Astrocyte of the hippocampus (primary cell): Measurements from ENCODE around the gene MYH2.

ENCODE experiments used
- DNase-seq: peaks from one replicate; pipeline ENCODE4 v3.0.0; 2011; ENCODE audit warnings: low read depth, low spot score

MYH2 gene

DNA sequence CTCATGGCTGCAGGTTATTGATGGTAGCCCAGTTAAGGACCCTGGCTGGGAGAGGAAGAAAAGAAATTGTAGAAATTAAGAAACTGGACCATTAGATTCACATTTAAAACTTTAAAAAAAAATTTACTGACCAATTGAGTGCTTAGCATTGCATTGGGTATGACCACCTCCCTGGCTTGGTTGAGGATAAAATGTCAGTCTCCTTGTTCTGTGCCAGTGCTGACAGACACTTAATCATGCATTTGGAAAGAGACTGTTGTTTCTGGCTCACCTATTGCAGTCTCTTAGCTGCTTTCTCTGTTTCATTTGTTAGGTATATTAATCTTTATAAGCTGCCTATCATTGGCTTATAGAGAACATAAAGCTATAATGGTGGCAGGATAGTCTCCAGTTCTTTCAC, 32.8 kb downstream of the MYH2 start:
- DNase-seq: no peak

- DNase-seq: no peak
Measured at GRCh38 chr17:10516065-10516464, 33.4 kb downstream of the MYH2 start.

- DNase-seq: peak; percentile 46
Measured at GRCh38 chr17:10513299-10514067, 36.0 kb downstream of the MYH2 start.

- DNase-seq: no peak
Measured at GRCh38 chr17:10512856-10513255, 36.6 kb downstream of the MYH2 start.

GRCh38 chr17:10499950-10500349, 49.5 kb downstream of the MYH2 start:
- DNase-seq: no peak

GRCh38 chr17:10492004-10492403, 57.5 kb downstream of the MYH2 start:
- no peak for DNase-seq

DNA sequence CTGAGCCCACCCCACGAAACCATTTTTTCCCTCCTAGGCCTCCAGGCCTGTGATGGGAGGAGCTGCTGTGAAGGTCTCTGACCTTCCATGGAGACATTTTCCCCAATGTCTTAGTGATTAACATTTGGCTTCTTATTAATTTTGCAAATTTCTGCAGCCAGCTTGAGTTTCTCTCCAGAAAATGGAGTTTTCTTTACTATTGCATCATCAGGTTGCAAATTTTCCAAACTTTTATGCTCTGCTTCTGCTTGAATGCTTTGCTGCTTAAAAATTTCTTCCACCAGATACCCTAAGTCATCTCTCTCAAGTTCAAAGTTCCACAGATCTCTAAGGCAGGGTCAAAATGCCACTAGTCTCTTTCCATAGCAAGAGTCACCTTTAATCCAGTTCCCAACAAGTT, 67.2 kb downstream of the MYH2 start:
- no peak for DNase-seq

GRCh38 chr17:10477701-10478100, 71.8 kb downstream of the MYH2 start:
- no peak for DNase-seq

DNA sequence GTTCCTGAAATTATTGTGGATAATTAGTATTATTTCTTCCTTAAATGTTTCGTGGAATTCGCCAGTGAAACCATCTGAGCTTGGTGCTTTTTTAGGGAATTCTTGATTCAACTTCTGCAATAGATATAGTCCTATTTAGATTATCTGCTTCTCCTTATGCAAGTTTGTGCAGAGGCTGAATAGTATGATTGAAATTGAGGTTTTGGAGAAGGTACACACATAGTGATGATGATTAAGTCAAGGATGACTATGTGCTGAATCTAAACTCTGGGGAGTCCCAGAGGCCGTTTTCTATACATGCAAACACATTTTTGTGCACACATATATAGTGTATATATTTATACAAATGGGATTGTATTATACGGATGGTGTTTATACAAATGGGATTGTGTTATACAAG, 74.9 kb downstream of the MYH2 start:
- no peak for DNase-seq

DNA sequence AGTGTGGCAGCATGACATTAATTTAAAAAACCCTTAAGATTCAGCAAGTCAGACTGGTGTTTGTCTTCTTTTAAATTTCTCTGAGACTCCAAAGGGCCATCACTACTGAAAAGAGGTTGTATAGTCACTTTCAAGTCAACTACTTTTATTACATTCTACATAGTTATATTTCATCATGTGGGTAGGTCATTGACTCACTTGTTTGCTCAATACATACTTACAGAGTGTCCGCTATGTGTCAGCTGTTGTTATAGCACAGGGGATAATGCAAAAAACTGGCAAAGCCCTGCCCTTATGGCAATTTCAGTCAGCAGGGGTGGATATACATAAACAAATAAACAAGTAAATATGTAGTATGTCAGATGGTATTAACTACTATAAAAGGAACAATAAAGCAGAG, 77.6 kb downstream of the MYH2 start:
- no peak for DNase-seq
